Activated T-helper 1 cell treated with Interleukin-2 at 50 U/mL for 16 hours (primary cell): ENCODE measurements around the gene RUNDC1.
"Not testable (repeated sequence)": the region's sequence is repeated elsewhere in the genome, so short reads cannot be mapped to it uniquely, and the experiment has no call there.

Source experiments
- DNase-seq: peaks from one replicate; pipeline ENCODE4 v3.0.0-alpha.2; 2020; ENCODE audit warnings: low read depth

The RUNDC1 gene

GRCh38 chr17:42980274-42980765, at the start of gene RUNDC1:
Gene RUNDC1, plus strand, starts transcription at chr17:42980565. Its CDS starts 12 bp downstream, at chr17:42980577.
- DNase-seq, result peak; percentile 86

- no peak for DNase-seq
Observed at GRCh38 chr17:42937712-42938596, 42.4 kb upstream of the RUNDC1 start.

- no peak for DNase-seq
Observed at GRCh38 chr17:42944211-42944610, 36.2 kb upstream of the RUNDC1 start.

DNA sequence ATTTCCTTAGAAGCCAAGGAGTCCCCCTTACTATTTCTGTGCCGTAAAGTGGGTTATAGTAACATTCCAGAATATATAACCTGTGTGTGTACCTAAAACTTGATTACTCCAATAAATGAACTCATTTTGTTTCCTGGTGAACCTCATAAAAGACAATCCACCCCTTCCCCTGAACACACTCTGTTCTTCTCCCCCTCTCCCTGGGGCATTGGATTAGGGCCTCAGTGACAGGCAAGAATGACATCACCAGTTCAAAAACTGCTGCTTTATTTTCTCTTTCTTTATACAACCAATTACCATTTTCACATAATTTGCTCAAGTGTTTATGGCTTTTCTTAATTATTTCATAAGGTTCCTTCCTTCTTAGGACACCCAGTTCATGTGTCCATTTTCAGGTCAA, 33.6 kb upstream of the RUNDC1 start:
- no peak for DNase-seq

GRCh38 chr17:42950044-42950783, 30.2 kb upstream of the RUNDC1 start:
- no peak for DNase-seq

DNA sequence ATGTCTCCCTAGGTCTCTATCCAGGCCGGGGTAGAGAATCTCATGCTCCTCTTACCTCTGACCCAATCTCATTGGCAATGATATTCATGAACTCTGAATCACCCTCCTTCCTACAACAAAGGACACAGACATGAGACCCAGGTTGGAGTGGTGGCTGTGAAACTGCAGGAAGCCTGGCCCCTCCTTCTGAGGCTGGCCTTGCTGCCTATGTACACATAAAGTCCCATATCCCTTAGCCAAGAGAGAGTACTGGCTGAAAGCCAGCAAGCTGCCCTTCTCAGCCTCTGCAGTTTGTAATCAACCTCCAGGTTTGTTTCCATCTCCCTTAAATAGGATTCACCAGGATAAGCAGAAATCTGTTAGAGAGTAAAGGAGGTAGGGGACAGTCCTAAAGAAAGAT, 26.7 kb upstream of the RUNDC1 start:
- DNase-seq, result no peak

GRCh38 chr17:42964161-42964932, 16.0 kb upstream of the RUNDC1 start, which contains the start of gene AARSD1:
Gene AARSD1, minus strand, starts transcription at chr17:42964454. Its CDS starts 14 bp downstream, at chr17:42964440.
- peak; percentile 80 for DNase-seq

GRCh38 chr17:42967925-42968324, 12.4 kb upstream of the RUNDC1 start:
- DNase-seq, result no peak

DNA sequence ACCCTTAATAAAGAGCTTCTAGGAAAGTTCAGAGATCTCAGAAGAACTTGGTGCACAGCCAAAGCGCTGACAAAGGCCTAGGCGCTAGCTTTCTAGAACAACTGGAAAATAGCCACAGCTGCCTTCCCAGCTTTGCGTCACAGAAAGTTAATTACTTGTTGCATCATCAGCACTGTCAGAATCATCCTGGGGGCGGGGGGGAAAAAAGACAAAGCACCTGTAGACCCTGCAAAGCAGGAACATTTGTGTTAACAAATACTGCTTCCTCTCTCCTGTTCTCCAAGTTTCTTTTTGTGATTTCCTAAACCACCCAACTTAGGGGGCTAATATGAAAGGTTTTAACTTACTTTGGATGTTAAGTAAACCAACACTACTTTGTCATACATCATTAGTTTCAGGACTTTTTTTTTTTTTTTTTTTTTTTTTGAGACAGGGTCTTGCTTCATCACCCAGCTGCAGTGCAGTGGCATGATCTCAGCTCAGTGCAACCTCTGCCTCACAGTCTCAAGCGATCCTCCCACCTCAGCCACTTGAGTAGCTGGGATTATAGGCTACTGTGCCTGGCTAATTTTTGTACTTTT, 11.3 kb upstream of the RUNDC1 start:
- no peak for DNase-seq

DNA sequence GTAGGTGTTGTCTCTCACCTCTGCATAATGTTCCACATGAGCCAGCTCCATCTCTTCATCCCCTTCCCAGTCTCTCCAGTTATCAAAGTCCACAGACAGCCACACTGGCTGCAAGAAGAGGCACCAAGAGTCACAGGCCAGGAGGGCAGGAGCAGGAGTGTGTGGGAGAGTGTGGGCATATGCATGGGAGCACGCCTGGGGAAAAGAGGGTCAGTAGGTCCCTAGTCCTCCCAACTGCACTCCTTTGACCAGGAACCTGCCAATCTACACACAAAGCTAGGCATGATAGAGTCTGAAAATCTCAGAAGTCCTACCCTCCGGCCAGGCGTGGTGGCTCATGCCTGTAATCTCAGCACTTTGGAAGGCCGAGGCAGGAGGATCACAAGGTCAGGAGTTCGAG, 8.8 kb upstream of the RUNDC1 start:
- DNase-seq, result no peak

- not testable (repeated sequence) for DNase-seq
Observed at GRCh38 chr17:42973323-42973722, 7.0 kb upstream of the RUNDC1 start.

- no peak for DNase-seq
Observed at GRCh38 chr17:42975265-42975664, 5.1 kb upstream of the RUNDC1 start.

- DNase-seq, result not testable (repeated sequence)
Observed at GRCh38 chr17:42975701-42976100, 4.7 kb upstream of the RUNDC1 start.

DNA sequence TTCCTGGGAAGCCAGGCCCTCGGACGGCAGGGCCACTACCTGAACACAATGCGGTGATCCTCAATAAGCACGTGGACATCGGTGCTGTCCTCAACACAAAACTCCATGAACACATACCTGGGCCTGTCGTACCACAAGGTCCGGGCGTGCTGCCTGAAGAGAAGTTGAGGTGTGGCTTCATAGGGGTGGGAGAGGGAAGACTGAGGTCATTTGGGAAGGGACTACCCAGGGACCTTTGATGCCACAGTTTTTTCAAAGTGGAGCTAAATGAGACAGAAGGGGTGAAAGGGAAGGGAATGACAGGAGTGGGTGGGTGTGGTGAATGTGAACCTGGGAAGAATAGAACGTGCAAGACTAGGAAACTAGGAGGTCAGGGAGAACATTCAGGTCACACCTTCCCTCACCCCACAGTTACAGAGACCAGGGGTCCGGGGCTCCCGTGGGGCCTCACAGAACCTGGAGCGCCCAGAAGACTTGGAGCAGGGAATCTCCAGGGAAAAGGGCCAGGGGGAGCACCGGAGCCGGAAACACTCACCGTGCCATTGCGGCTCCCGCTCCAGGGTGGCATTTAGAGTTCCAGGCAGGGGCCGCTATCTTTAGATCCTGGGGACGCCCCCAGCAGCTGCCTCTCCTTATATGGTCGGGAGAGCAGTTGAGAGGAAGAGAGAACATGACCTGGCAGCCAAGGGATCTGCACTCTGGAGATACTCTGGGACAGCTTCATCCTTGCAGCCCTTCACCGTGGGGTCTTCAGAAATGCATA, 673 bp upstream of the RUNDC1 start, which contains the start of gene PTGES3L:
Gene PTGES3L (minus strand): TSS at position 570 of the 763 bp plus-strand sequence. CDS start 27 bp downstream, at position 543.
- DNase-seq, result no peak

GRCh38 chr17:42980766-42981397, 517 bp downstream of the RUNDC1 start:
- peak; percentile 25 for DNase-seq

- DNase-seq, result no peak
Observed at GRCh38 chr17:42982266-42982665, 1.9 kb downstream of the RUNDC1 start.

DNA sequence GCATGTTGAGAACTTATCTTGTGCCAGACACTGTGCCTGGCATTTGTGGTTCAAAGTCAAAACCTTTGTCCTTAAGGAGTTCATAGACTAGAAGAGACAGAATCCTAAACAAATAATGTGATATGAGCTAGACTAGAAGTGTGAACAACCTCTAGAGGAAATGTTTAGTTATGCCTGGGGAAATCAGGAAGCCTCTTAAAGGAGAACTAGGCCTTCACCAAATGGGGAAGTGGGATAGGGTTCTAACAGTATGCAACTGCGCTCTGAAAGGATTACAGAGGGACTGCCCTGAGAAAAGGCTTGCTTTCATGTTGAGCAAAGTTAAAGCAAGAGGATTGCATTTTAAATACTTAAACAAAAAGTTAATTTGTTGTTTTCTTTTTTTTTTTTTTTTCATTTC, 4.9 kb downstream of the RUNDC1 start:
- no peak for DNase-seq

DNA sequence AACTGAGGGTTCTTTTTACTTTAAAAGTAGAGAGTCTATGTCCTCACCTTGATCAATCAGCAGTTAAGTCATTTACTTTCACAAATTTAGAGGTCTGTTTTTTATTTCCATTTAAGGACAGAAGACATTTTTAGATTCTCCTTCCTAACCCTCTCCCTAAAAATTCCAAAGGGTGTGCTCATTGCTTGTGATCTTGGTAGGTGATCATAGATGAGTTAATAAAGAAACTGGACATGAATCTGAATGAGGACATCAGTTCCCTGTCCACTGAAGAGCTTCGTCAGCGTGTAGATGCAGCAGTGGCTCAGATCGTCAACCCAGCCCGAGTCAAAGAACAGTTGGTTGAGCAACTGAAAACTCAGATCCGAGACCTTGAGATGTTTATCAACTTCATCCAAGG, 8.8 kb downstream of the RUNDC1 start:
- no peak for DNase-seq

GRCh38 chr17:42989726-42990652, 9.6 kb downstream of the RUNDC1 start:
- DNase-seq, result no peak
